H9 (cell line): ENCODE data around the gene DNM2. TPM values are rescaled to one million over a fixed set of nuclear protein-coding genes. Genes with fewer than 3 reads are reported as not detected.

ENCODE experiments used
- DNase-seq: peaks from one replicate; pipeline ENCODE4 v3.0.0-alpha.2; 2017
- H2AFZ ChIP-seq: one replicate; pipeline ENCODE4 v1.6.1; 2013; ENCODE audit warnings: mild to moderate bottlenecking, low read length, control low read depth, moderate library complexity
- H2AK5ac ChIP-seq: 2 replicates; pipeline ENCODE4 v1.6.1; 2013; ENCODE audit warnings: low read length, control low read depth, mixed read lengths; ENCODE audit not compliant: insufficient read length
- H2BK120ac ChIP-seq: one replicate; pipeline ENCODE4 v1.6.1; 2013; ENCODE audit warnings: low read depth, mild to moderate bottlenecking, low read length, control low read depth, inconsistent platforms; ENCODE audit not compliant: poor library complexity, severe bottlenecking
- H2BK12ac ChIP-seq: 2 replicates; pipeline ENCODE4 v1.6.1; 2013; ENCODE audit warnings: low read length, control low read depth, mixed read lengths, low read depth; ENCODE audit not compliant: insufficient read length
- H2BK15ac ChIP-seq: 2 replicates; pipeline ENCODE4 v1.6.1; 2013; ENCODE audit warnings: low read depth, low read length, control low read depth
- H2BK20ac ChIP-seq: one replicate; pipeline ENCODE4 v1.6.1; 2013; ENCODE audit warnings: low read depth, mild to moderate bottlenecking, low read length, control low read depth, inconsistent platforms; ENCODE audit not compliant: poor library complexity, severe bottlenecking
- H2BK5ac ChIP-seq: 2 replicates; pipeline ENCODE4 v1.6.1; 2013; ENCODE audit warnings: low read length, control low read depth, mixed read lengths; ENCODE audit not compliant: insufficient read length
- H3K14ac ChIP-seq: 2 replicates; pipeline ENCODE4 v1.6.1; 2013; ENCODE audit warnings: low read length, control low read depth; ENCODE audit not compliant: insufficient read depth
- H3K18ac ChIP-seq: 2 replicates; pipeline ENCODE4 v1.6.1; 2013; ENCODE audit warnings: low read depth, mild to moderate bottlenecking, mixed read lengths, low read length, control low read depth; ENCODE audit not compliant: insufficient read length
- H3K23ac ChIP-seq: 2 replicates; pipeline ENCODE4 v1.6.1; 2013; ENCODE audit warnings: low read length, control low read depth, mixed read lengths, low read depth; ENCODE audit not compliant: insufficient read length
- H3K23me2 ChIP-seq: 2 replicates; pipeline ENCODE4 v1.6.1; 2013; ENCODE audit warnings: low read depth, mild to moderate bottlenecking, mixed read lengths, low read length, control low read depth; ENCODE audit not compliant: insufficient read length, poor library complexity, severe bottlenecking
- H3K27ac ChIP-seq: 2 replicates; pipeline ENCODE4 v1.5.1; 2013; ENCODE audit warnings: low read length, control low read depth, mixed read lengths, low read depth; ENCODE audit not compliant: insufficient read length
- H3K27me3 ChIP-seq: 2 replicates; pipeline ENCODE4 v1.6.1; 2013; ENCODE audit warnings: low read length, control low read depth, inconsistent platforms; ENCODE audit not compliant: insufficient read depth
- H3K4ac ChIP-seq: 2 replicates; pipeline ENCODE4 v1.6.1; 2013; ENCODE audit warnings: low read depth, mild to moderate bottlenecking, control low read depth, inconsistent platforms, low read length, moderate library complexity
- H3K4me1 ChIP-seq: 2 replicates; pipeline ENCODE4 v1.6.1; 2013; ENCODE audit warnings: low read length, control low read depth, inconsistent platforms; ENCODE audit not compliant: insufficient read depth
- H3K4me2 ChIP-seq: 2 replicates; pipeline ENCODE4 v1.6.1; 2013; ENCODE audit warnings: low read length, control low read depth, mixed read lengths; ENCODE audit not compliant: insufficient read length, insufficient read depth
- H3K56ac ChIP-seq: 2 replicates; pipeline ENCODE4 v1.6.1; 2013; ENCODE audit warnings: low read depth, mild to moderate bottlenecking, mixed read lengths, low read length, control low read depth; ENCODE audit not compliant: insufficient read length
- H3K79me1 ChIP-seq: 2 replicates; pipeline ENCODE4 v1.6.1; 2013; ENCODE audit warnings: low read depth, mild to moderate bottlenecking, moderate library complexity, low read length, control low read depth, inconsistent platforms; ENCODE audit not compliant: insufficient read depth, poor library complexity, severe bottlenecking
- H3K79me2 ChIP-seq: 2 replicates; pipeline ENCODE4 v1.6.1; 2013; ENCODE audit warnings: low read length, control low read depth, inconsistent platforms; ENCODE audit not compliant: insufficient read depth
- H3K9ac ChIP-seq: 2 replicates; pipeline ENCODE4 v1.6.1; 2013; ENCODE audit warnings: low read length, control low read depth, mixed read lengths; ENCODE audit not compliant: insufficient read length; ENCODE audit errors: extremely low read depth
- H3K9me3 ChIP-seq: one replicate; pipeline ENCODE4 v1.6.1; 2013; ENCODE audit warnings: low read depth, low read length, inconsistent platforms; ENCODE audit not compliant: control insufficient read depth
- H3T11ph ChIP-seq: one replicate; pipeline ENCODE4 v1.6.1; 2013; ENCODE audit warnings: mild to moderate bottlenecking, low read length, control low read depth, inconsistent platforms
- H4K20me1 ChIP-seq: one replicate; pipeline ENCODE4 v1.6.1; 2013; ENCODE audit not compliant: control insufficient read depth, insufficient read length, insufficient read depth
- H4K5ac ChIP-seq: 2 replicates; pipeline ENCODE4 v1.6.1; 2013; ENCODE audit warnings: low read depth, mild to moderate bottlenecking, mixed read lengths, low read length, control low read depth; ENCODE audit not compliant: insufficient read length
- H4K8ac ChIP-seq: replicated peaks from 2 replicates; pipeline ENCODE4 v1.6.1; 2013; ENCODE audit warnings: low read length, control low read depth, mixed read lengths, low read depth; ENCODE audit not compliant: insufficient read length
- H4K91ac ChIP-seq: 2 replicates; pipeline ENCODE4 v1.6.1; 2013; ENCODE audit warnings: low read depth, mild to moderate bottlenecking, moderate library complexity, mixed read lengths, low read length, control low read depth; ENCODE audit not compliant: insufficient read length
- H3K27ac Mint-ChIP-seq, 3 experiments: 2 replicates in 2 of 3; 3 replicates in 1 of 3; pipeline ENCODE4 v1.8.0; 2020 to 2021; ENCODE audit warnings: mixed read lengths in 3 of 3, mild to moderate bottlenecking in 1 of 3, moderate library complexity in 1 of 3
- H3K27me3 Mint-ChIP-seq: 2 replicates; pipeline ENCODE4 v1.8.0; 2021; ENCODE audit warnings: low read depth, mild to moderate bottlenecking, moderate library complexity, mixed read lengths
- H3K36me3 Mint-ChIP-seq, 3 experiments: 2 replicates in 2 of 3; 3 replicates in 1 of 3; pipeline ENCODE4 v1.8.0; 2020 to 2021; ENCODE audit warnings: low read depth in 3 of 3, mixed read lengths in 3 of 3; ENCODE audit not compliant: insufficient read depth in 1 of 3
- H3K4me1 Mint-ChIP-seq, 2 experiments: 2 replicates each; pipeline ENCODE4 v1.8.0; 2020; ENCODE audit warnings: mixed read lengths in 2 of 2
- H3K4me3 Mint-ChIP-seq, 2 experiments: 2 replicates in 1 of 2; 3 replicates in 1 of 2; pipeline ENCODE4 v1.8.0; 2020 to 2021; ENCODE audit warnings: mild to moderate bottlenecking in 2 of 2, mixed read lengths in 2 of 2, moderate library complexity in 1 of 2
- H3K9me3 Mint-ChIP-seq, 2 experiments: 2 replicates in 1 of 2; 3 replicates in 1 of 2; pipeline ENCODE4 v1.8.0; 2020; ENCODE audit warnings: mild to moderate bottlenecking in 2 of 2, mixed read lengths in 2 of 2, moderate library complexity in 1 of 2
- CTCF ChIP-seq: fragments of 200-600 bp; sonication (generic); conservative IDR thresholded peaks from 3 replicates; pipeline ENCODE4 v1.8.0; 2021; ENCODE audit warnings: antibody characterized with exemption, mild to moderate bottlenecking
- WGBS: extraction: QIAGEN DNeasy Blood & Tissue Kit; methylation state at CpG from one replicate; pipeline ENCODE4 v1.1.7; 2013; ENCODE audit warnings: missing lambda C conversion rate, low lambda C conversion rate, mixed read lengths; ENCODE audit not compliant: insufficient read length; ENCODE audit errors: extremely low coverage; 5-methylcytosine and 5-hydroxymethylcytosine counted together
- long read RNA-seq: library from polyadenylated mRNA; unstranded; transcript quantifications from one replicate; pipeline ENCODE4 v2.0.0, GENCODE V29; 2020
- total RNA-seq: library from RNA; stranded (reverse); gene quantifications from 2 replicates; pipeline ENCODE4 v1.2.1, GENCODE V29; 2021

Gene DNM2
- total RNA-seq, result 136 and 152 TPM in 2 replicates
- long read RNA-seq, full-length matches to known transcripts, result 8 of 38 reads
- long read RNA-seq, partial matches to known transcripts, result 20 of 38 reads
- long read RNA-seq, other reads (novel, unspliced or antisense), result 10 of 38 reads

GRCh38 chr19:10717356-10718204, at the start of gene DNM2:
Gene DNM2 (plus strand): TSS chr19:10718079. CDS start chr19:10718243, 164 bp downstream.
- Histone ChIP-seq H3K27me3 (no peaks in the 10 kb centered on the region), H3K23me2 (peaks cover 7% of the 10 kb centered on the region), H3K14ac (peak within 1 kb of the TSS; percentile 44), H3K27ac (no peak within 1 kb of the TSS), H2BK12ac (no peak within 1 kb of the TSS), H3K4me2 (peak within 1 kb of the TSS; percentile 68), H2AK5ac (no peak within 1 kb of the TSS), H2BK15ac (no peak within 1 kb of the TSS), H2BK5ac (no peak within 1 kb of the TSS), H4K8ac (no peak within 1 kb of the TSS), H4K5ac (no peak within 1 kb of the TSS), H3K79me2 (peaks cover 30% of the 10 kb centered on the region; the same call in 1 of the 2 replicates), H3K4me1 (no peaks in the 10 kb centered on the region), H4K20me1 (peaks cover 2% of the 10 kb centered on the region), H3K4ac (no peak within 1 kb of the TSS), H3K9me3 (no peaks in the 10 kb centered on the region), H3K18ac (peak within 1 kb of the TSS; percentile 49), H4K91ac (no peak within 1 kb of the TSS), H2AFZ (no peak within 1 kb of the TSS), H3K9ac (peak within 1 kb of the TSS; percentile 73), H3K56ac (no peak within 1 kb of the TSS), H3T11ph (no peak within 1 kb of the TSS), H2BK120ac (no peak within 1 kb of the TSS), H2BK20ac (no peak within 1 kb of the TSS), H3K79me1 (peaks cover 11% of the 10 kb centered on the region), H3K23ac (no peak within 1 kb of the TSS)
- peak; percentile 100 for DNase-seq
- no peaks in the 10 kb centered on the region for H3K27me3 Mint-ChIP-seq
- H3K9me3 Mint-ChIP-seq, result no peaks in the 10 kb centered on the region
- peak; percentile 89 for TF ChIP-seq CTCF
- peak within 1 kb of the TSS; percentile 88 to 95 for H3K4me3 Mint-ChIP-seq
- peaks cover 5 to 14% (median 11%) of the 10 kb centered on the region in 3 experiments; a peak in 5 of 7 replicates for H3K36me3 Mint-ChIP-seq
- no CpG with 5 or more reads among the region's 57 CpGs for WGBS
- peak within 1 kb of the TSS; percentile 85 to 96 (median 90) for H3K27ac Mint-ChIP-seq
- peaks cover 13 to 17% of the 10 kb centered on the region in 2 experiments for H3K4me1 Mint-ChIP-seq
